Measurements from ENCODE around the gene HTRA3. TPM values are rescaled to one million over a fixed set of nuclear protein-coding genes. Genes with fewer than 3 reads are reported as not detected.
A peak's percentile ranks its signal among the peaks of the same experiment; 100 is the strongest.

HTRA3 gene
- total RNA-seq, 1 donor from 2014 or later: 1.2 TPM

DNA sequence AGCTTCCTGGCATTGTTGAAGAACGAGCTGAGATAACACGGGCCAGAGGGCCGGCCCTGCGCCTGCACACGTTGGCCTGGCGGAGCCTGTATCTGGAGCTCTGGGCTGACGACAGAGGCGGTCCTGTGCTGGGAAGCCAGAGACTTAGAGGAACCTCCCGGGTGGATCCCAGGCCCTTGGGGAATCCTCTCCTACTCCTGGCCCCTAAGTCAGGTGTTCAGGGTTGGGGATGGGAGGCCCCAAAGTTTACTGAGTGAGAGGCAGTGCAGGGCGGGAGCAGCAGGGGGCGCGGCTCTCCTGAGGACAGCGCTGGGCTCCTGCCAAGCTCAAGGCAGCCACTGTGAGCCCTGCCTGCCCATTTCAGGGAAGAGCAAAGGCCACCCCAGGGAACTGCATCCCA, 2.5 kb upstream of the HTRA3 start:
- no peak for DNase-seq

DNA sequence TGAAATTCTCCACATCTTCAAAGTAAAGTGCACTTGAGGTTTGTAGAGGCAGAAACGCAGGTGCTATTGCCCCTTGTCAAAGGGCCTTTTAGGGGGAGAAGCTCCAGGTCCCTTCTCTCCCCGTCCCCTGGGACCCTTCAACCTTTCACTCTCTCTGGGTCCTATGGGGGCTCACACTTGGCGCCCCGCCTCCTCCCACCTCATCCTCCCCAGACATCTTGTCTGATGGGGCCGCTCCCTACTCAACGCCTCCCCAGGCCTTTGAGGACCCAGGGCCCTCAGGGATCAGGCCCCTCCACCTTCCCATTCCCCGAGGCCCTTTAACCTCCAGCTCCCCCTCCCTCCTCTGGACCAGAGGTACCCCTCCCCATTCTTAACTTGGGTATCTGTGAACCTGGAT, 1.3 kb upstream of the HTRA3 start:
- DNase-seq: no peak

DNA sequence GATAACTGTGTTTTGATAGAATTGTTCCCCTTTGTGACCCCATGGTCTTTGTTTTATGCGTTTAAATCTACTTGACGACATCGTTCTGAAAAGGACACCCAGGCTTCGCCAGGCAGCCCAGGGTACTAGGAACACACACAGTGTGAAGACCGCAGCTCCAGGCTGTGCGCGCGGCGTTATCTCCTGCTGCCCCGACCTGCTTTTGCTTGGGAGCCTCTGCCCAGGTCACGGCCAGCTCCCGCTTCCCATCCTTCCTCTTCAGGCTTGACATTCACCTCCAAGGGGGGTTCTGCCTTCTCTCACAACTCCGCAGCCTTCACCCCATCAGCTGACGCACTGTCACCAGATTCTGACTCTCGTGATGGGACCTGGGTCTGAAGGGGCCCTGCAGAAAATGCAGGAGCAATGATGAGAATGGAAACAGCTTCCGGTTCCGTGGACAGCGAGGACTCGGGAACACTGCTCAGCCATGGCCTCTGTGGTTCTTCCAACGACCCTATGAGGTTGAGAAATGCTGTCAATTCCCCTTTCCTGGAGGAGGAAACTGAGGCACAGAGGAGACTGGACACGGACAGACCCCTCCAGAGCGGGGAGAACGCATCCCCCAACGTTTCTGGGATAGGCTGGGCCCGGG, 536 bp upstream of the HTRA3 start:
- no peak for DNase-seq

DNA sequence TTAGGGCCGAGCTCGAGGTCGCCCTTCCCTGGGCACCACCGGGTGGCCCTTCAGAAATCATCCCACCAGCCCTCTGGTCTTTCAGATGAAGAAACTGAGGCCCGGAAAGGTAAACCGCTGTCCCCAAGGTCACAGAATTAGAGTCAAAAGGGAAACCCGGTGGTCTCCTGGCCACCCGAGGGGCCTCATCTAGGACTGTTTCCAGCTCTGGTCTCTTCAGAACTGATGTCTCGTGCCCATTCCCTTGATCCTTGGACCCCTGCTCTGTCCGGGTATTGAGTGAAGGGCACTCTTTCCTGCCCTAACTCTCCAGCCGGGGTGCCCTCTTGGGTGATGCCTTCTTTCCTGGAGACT, 841 bp downstream of the HTRA3 start:
- no peak for DNase-seq

DNA sequence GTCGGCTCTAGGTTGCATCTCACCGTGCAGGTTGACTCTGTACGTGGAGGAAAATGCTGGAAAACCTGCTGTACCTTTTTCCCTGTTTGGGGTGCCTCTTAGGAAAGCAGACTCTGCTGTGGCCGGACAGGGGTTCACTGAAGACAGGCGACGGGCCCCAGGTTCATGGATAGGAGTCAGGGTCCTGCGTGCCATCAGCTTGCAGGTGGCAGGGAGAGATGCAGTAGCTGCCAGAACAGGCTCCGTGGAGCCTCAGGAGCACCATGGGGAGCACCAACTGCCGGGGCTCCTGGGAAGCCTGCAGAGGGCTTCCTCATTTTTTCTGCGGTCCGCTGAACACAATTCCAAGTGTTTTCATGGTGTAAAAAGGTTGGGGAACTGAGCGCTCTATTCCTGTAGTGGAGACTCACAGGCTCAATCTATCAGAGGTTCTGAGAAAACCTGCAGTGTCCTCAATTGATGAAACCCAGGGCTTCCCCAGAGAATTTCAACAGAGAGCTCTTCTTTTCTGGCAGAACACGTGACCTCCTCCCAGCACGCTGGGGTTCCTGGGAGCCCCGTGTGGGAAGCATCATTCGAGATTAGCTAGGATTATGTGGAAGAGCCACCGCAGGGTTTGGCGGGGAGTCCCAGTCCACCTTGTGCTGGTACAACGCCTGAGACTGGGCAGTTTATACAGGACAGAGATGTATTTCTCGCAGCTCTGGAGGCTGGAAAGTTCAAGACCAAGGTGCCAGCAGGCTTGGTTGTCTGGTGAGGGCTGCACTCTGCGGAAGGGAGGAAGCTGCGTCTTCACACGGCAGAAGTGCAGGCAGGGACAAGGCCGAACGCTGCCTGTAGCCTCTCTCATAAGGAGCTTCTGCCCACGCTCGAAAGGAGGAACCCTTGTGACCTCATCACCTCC, 1.6 kb downstream of the HTRA3 start:
- DNase-seq: no peak

DNA sequence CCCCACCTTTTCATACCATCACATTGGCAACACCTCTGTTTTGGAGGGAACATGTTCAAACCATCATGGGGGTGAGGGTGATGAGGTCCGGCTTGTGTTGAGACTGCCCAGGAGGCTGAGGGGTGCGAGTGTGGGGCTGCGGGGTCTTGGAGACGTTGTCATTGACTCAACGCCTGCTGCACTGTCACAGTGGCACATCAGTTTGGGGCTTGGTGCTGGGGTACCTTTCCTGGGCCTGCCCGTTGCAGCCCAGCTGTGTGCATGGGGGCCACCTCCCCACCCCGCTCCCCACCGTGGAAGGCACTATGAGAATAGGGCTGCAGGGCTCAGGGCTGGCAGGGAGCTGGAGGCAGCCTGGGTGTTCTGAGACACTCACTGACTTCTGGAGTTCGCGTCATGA, 2.3 kb downstream of the HTRA3 start:
- no peak for DNase-seq

DNA sequence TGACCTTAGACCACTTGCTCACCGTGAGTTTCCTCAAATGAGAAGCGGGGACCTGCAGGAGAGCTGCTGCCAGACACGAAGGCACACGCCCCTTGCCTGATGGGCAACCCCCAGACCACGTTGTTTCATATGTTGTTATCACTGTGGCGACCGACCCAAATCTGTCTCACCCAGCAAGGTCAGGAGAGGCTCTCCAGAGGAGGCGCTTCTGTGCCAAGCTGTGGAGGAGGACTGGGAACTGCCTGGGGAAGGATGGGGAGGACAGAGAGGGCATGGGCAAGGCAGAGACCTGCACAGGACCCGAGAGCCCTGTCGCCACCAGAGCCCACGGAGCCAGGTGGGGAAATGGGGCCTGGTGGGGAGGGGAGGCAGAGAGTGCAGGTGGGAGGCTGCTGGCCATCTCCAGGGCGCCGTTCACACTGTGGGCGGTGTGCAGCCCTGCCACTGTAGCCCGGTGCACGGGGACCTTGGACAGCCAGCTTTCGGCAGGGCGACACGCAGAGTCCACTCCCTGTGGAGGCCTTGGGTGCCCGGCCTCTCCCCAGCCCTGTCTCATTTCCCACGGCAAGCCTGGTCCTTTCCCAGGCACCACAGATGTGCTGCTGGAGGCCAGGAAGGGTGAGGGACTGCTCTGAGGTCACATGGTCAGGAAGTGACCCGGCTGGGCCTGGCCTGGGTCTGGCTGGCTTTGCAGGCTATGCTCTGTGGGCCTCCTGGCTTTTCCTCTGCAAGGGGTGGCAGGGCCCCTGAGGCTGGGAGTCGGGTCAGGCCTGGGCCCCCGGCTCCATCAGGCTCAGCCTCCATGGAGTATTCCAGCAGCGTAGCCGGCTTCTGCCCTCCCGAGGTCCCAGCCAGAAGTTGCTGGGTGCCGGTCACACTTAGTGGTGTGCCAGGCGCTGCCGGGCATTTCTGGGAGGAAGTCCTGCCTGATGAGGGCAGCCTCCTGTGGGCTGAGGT, 3.2 kb downstream of the HTRA3 start:
- no peak for DNase-seq

DNA sequence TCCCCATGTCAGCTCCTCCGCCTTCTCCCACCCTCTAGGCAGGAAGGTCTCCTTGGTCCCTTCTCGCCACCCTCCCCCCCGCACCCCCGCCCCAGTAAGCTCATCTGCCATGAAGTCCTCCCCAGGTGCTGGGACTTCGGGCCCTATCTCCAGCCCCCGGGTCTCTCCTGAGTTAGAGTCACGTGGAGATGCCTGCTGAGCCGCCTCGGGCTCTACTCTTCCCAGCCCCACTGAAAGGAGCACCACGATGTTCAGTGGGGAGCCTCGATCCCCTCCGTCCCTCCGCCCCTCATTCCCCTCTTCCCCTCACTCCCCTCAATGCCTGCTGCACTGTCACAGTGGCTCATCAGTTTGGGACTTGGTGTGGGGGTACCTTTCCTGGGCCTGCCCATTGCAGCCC, 3.9 kb downstream of the HTRA3 start:
- no peak for DNase-seq

DNA sequence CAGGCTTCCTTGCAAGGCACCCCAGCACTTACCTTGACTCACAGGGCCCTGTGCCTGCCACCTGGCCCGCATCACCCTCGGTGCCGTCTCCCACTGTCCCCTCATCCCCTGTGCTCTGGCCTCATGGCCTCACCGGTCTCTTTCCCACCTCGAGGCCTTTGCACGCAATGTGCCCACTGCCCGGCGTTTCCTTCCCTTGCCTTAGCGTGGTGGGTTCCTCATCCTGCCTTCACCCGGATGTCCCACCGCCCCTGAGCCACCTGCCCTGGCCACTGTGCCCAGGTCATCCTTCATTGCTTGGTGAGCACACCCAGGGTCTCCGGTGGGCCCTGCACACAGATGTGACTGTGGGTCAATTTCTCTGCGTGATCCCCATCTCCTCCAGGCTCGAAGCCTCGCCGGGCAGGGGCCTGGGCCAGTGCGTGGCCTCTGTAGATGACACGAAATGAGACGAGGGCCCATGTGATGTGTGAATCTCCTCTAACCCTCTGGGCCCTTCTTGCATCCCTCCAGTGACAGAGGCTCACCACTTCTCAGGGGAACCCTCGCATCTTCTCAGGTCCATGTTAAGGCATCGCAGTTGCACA, 4.6 kb downstream of the HTRA3 start:
- DNase-seq: no peak

DNA sequence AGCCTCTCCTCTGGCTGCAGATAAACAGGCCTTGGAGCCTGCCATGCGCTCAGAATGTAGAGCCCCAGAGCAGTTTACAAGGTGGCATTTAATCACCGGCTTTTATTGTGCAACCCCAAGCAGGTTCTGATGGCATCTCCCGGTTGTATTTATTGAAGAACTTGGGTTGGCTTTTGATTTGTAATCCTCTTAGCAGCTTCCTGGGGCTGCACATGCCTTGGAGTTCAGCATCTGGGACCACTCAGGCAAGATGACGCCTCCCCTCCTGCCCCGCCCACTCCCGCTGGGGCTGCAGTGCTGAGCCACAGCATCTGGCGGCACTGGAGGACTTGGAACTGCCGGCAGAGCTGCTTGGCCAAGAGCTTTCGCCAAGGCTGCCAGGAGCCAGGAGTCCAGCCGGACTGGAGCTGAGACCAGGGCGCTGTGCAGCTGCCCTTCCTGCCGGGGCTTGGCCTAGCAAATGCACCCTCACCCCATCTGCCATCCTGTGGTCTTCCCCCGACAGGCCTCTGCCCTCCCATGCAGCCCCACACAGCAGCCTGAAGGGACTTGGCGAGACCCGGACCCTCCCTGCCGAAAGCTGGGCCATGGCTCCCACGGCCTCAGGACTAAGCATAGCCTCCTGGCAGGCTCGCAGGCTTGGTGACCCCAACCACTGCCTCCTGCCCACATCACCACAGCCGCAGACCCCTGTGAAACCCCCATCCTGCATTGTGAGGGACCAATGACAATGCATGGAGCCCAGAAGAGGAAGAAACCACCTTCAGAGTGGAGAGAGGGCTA, 5.4 kb downstream of the HTRA3 start:
- DNase-seq: peak; percentile 32

DNA sequence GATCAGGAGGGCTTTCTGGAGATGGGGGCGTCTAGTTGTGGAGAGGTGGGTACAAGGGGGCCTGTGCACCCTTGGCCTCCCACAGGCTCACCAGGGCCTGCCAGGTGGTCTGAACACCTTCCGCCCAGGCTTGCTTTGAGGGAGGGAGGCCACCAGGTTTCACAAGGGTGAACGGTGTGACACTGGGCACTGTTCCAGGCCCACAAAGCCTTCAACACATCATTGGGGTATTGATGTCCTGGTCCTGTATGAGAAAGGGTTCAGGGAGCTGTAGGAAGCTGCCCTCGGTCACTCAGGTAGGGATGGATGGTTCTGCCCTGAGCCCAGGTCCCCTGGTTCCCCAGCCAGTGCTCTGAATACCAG, 6.0 kb downstream of the HTRA3 start:
- no peak for DNase-seq

DNA sequence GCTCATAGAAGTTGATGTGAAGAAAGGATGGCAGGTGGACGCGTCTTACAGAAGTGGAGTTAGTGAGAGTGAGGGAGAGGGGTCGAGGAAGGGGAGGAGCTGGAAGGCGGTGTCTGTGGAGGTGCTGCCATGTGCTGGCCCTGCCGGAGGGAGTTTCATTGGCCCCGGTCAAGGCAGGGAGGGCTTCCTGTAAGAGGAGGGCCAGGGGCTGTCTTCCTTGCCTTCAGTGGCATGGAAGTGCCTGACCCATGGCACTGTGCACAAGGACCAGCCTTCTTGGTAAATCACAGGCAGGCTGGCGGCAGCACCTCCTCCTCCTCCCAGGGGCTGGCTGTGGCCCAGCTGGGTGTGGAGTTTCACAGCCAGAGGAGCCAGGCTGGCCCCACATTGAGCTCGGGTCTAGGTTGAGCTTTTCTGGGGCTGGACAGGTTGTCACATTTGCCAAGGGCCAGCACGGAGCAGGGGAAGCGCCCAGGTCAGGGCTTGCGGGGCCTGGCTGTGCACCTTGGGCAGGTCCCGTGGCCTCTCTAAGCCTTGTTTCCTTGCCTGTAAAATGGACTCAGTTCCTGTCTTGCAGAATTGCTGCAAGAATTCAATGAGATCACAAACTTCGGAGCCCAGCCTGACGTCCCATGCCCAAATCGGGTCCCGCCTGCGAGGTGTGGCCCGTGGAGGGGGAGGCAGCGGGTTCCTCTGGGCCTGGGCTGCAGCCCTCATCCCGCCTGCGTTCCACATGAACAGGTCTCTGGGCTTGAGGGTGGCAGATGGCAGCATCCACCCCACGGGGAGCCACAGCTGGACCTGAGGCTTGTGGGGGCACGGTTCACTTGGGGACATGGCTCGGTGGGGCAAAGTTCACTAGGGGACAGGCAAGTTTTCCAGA, 7.0 kb downstream of the HTRA3 start:
- DNase-seq: no peak

DNA sequence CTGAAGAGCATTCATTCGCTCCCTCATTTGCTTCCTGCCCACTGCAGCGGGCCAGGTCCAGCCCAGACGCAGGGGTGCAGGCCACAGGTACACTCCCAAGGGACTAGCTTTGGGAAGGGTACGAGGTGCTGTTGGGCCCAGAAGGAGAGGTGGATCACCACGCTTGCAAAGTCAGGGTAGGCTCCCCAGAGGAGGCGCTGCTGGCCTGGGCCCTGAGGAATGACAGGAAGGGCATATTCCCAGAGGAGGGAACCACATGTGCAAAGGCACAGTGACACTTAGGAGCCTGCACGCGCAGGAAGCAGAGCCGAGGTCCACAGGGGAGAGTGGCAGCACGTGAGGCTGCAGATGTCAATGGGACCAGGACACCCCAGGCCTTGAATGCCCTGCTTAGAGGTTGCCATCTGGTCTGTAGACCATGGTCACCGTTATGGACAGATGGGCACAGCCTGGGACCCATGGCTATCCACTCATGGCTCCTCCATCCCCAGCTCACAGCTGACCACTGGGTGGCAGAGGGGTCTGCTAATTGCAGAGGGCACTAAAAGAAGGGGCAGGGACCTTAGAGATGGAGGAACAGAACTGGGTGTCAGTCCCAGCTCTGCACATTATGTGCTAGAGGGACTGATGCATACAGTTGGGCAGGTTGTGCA, 7.9 kb downstream of the HTRA3 start:
- DNase-seq: no peak

DNA sequence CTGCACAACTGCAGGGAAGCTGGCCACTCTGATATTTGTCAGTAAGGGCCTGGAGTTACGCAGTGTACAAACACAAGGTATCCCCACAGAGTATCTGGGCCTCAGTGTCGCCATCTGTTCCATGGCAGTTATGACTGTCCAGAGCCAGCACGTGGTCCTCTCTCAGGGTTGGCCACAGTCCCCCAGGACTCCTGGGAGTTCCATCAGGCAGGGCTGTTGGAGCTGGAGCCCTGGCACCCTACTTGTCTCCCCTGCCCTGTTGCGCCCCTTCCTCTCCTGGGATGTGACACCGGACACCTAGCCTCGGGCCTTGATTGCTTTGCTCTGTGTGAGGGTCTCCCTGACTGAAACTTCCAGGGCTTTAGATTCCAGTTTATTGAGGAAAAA, 8.4 kb downstream of the HTRA3 start:
- DNase-seq: no peak

DNA sequence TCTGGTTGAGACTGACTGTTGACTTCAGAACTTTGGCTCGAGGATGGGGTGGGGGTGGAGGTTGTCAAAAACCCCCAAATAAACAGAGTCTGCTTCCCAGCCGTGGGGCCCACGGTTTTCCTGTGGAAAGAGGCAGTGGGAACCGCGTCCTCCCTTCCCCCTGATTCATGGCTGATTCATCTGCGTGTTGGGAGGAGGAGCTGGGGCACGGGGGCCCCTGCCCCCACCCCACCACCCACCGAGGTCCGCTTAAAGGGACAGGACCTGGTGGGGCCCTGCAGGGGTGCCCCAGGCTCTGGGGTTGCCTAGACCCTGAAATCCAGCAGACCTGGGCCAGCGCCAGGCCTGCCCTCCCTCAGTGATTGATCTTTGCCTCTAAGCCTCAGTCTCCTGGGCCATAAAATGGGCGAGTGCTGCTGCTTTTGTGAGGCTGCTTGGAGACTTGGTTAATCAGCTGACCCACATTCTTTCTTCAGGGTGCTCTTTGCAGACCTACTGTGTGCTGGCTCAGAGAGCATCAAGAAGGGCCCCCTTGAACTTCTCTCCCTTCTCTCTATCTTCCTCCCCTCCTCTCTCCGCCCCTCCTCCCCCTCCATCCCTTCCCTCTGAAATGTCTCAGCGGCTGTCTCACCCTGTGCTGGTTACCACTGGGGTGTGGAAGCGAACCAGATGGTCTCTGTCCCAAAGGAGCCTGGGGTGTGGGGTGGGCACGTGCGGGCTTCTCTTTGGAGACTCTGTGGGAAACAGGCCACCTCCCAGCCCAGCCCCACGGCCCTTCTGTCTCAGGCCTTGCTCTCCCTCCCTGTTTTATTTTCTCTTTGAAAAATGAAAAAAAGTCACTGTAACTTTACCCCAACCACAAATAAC, 9.1 kb downstream of the HTRA3 start:
- no peak for DNase-seq

DNA sequence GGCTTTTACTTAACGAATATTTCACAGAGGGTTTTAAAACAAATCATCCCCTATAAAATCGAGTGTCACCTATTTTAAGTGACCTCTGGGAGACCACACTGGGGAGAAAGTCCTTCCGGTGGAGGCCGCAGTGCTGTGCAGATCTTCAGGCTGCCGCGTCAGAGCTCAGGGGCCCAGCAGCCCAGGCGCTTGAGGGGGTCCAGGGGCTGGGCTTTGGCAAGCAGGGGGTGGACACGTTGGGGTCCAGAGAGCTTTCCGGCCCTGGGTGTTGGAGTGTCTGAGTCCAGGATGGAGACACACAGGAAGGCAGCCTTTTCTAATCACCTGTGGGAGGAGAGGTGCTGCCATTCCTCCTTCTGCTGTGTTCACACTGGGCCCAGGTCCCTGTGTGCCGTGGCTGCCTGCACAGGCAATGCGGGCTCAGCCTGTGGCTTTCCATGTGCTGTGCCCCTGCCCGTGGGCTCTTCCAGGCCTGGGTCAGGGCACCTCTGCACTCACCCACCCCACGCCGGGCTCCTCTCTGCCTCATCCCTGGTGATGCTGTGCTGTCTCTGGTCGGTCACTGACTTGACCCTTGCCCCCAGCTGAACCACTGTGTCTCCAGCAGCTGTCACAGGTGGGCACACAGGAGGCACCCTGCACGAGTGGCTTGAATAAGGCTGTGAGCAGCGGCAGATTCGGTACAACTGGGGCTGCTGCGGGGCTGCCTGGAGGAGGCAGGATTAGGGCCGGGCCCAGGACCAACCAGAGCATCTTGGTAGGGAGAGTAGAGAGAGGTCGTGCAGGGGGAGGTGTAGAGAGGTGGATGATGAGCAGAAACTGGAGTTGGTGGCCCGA, 10.0 kb downstream of the HTRA3 start:
- DNase-seq: no peak

DNA sequence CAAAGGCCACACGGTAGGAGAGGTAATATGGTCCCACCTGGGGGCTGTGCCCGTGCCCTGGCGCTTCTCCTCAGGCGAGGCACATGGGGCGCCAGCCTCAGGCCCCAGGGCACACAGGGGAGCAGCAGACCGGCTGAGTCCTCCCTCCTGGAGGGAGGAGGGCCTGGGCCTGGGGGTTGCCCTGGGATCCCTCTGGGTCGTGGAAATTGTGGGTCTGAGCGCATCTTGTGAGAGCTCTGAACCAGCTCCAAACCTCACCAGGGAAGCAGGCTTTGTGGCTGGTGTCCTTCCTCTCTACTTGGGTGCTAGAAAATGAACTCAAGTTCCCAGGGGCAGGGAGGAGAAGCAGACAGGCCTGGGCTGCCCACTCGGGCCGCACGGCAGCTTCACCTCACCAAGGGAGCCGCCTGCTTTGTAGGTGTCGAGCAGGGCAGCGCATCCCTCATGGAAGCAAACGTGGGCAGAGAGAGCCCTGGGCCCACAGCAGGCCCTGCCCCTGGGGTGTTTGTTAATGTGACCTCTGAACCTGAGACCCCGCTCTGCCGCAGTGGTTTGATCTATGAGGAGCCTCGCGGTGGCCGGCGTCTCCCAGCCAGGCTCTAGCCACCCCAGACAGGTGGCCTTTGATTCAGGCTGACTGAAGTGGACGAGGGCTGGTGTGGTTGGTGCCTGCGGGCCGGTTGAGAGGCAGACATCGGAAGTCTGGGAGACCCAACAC, 10.8 kb downstream of the HTRA3 start:
- DNase-seq: no peak

Measured in occipital lobe (tissue), 2 donors.